ENCODE measurements around the gene GAGE10.
A peak's percentile ranks its signal among the peaks of the same experiment; 100 is the strongest.

The GAGE10 gene, protein sequence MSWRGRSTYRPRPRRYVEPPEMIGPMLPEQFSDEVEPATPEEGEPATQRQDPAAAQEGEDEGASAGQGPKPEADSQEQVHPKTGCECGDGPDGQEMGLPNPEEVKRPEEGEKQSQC

DNA sequence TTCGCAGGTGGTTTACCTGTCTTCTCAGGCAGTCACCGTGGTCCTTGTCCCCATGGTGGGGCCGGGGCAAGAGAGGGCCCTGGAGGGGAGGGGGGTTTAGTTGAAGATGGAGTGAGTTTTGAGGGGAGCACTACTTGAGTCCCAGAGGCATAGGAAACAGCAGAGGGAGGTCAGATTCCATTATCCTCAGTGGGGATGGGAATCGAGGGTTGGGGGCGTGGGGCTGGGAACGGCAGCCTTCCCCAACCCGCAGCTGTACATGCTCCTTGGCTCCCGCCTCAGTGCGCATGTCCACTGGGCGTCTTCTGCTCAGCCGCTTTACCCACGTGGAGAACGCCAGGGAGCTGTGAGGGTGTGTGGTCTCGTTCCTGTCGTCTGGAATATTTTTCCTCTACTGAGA lies at the start of gene GAGE10:
GAGE10 (plus strand) TSS at position 301 of the 400 bp plus-strand sequence. CDS start 1,214 bp downstream, outside the sequence.
- no peak for DNase-seq (ENCODE audit: low read depth in 2 of 2)

DNA sequence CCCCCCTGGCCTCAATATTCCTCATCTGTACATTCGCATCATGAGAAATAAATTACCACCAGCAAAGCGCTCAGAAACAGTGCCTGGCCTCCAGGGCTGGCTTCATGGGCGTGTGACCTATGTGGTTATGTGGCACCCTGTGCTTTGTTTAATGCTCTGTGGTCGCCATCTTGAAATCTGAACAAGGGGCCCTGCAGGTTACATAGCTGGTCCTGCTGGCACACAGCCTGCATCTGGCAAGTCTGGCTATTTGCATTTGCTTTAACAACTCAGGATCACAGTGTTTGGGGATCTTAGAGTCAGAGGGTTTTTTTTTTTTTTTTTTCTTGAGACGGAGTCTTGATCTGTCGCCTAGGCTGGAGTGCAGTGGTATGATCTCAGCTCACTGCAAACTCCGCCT lies 48.8 kb upstream of the GAGE10 start:
- no peak for DNase-seq (ENCODE audit: low read depth in 2 of 2)

DNA sequence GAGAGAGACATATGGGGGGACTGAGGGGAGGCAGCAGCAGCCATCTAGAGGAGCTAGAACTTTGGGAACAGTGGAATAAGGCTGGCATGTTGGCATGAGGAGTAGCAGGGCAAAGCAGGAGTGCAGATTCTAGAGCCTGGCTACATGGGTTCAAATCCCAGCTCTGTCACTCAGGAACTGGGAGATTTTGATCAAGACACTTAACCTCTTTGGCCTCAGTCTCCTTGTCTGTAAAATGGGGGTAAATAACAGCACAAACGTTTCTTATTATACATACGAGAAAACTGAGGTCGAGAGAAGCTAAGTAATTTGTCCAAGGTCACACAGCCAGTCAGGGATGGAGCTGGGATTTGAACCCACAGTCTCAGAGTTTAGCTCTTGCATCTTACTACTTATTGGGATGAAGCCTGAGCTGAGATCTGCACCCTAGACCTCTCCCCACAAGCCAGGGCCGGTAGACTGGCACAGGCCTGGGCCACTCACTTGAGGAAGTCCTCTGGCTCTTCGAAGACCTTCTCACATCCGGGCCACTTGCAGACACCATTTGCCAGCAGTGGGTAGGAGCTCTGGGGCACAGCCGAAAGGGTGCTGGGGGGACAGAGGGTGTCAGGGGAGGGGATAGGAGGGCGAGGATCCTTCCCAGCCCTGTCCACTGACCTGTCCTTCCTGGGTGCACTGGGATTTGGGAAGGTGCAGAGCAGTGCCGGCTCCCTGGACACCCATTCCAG lies 47.0 kb upstream of the GAGE10 start:
- no peak for DNase-seq (ENCODE audit: low read depth in 2 of 2)

DNA sequence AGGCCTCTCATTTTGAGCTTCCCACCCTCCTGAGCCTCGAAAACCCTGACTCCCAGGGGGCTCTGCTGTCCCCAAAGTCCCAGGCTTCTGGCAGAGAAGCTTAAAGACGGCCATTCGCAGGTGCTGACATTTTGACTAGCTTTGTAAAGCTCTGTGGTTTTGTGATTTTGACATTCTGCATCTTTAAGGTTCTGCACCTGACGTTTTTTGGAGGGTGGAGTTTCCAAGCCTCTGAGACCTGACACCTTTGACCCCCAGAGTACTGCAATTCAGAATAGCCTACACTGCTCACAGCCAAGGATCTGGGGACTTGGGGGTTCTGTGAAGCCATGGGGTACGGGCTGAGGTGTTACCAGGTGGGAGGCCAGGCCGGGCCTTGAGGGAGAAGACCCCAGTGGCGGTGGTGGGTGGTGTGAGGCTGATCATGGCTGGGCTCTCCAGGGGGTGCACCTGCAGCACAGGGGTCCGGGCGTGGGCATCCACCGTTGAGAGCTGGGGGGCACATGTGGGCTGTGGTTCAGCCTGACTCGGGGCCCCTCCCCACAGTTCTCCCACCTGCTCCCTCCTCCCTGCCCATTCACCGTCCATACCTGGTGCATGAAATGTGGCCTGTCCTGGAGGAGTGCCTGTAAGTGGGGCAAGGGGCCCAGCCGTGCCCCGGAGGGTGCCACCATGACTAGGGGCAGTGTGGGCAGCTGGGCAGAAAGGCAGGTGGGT lies 46.2 kb upstream of the GAGE10 start:
- DNase-seq (ENCODE audit: low read depth in 2 of 2): no peak

DNA sequence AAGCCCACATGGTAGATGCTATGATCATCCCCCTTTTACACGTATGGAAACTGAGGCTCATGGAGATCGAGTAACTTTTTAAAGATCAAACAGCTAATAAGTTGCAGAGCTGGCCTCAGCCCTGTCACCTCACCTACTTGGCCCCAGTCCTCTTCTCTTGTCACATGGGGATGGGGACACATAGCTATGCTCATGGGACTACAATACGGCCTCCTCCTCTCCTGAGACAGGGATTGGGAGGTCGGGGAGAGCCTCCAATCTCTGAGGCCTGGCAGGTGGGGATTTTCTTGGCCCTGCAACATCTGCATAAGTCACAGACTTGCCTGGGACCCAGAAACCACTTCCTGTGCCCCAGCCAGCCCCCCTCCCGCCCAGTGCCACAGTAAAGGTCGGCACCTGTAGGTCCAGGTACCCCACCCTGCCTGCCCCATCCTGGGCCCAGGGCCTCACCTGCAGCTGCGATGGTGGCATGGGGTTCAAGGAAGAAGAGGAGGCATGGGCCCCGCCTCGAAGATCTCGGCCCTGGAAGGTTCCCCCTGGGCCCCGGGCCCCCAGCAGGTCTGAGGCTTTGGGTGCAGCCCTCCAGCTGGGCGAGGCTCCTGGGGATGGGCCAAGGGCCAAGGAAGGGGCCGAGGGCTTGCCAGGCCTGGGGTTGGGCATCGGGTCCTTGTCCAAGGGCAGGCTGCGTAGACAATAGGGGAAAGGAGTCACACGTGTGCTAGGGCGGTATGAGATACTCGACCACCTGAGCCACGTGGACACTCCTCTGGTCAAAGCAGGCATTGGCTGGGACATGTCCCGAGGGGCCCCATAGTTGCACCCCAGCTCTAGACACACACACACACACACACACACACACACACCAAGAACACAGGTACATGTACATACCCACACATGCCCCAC lies 45.3 kb upstream of the GAGE10 start:
- DNase-seq (ENCODE audit: low read depth in 2 of 2): no peak

DNA sequence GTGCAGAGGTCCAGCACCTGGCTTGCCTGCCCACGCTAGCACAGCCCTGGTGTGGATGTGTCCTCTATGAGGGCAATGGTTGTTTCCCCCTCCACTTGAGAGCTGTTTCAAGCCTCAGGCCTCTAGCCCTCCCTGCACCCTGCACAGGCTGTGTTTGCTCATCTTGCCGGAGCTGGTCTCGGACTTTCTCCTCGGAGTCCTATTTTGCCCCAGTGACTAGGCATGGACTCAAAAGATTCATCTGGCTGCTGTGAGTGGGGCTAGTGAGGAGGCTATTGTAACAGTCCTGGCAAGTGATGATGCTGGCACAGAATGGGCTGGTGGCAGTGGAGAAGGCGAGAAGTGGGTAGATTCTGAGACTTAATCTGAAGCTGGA lies 44.7 kb upstream of the GAGE10 start:
- no peak for DNase-seq (ENCODE audit: low read depth in 2 of 2)

DNA sequence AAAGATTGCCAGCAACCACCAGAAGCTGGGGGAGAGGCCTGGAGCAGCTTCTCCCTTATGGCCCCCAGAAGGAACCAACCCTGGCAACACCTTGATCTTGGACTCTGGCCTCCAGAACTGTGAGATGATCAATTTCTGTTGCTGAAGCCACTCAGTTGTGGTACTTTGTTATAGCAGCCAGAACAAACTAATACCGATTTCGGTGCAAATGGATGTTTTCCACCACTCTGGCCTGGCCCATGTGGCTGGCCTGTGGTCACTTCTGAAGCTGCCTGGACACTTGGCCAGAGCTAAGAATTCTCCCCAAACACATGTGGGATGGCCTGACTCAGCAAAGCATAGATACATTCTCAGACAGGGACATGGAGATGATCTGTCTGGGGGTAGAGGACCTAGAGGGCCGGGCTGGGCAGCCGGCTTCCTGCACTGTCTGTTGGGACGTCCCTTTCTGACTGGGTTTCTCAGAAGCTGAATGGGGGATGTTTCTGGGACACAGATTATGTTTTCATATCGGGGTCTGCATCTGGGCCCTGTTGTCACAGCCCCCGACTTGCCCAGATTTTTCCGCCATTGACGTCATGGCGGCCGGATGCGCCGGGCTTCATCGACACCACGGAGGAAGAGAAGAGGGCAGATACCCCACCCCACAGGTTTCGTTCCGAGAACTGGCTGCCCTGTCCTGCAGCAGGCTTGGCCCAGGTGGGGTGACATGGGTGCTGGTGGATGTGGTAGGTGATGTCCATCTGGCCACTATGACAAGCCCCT lies 43.0 kb upstream of the GAGE10 start:
- no peak for DNase-seq (ENCODE audit: low read depth in 2 of 2)

DNA sequence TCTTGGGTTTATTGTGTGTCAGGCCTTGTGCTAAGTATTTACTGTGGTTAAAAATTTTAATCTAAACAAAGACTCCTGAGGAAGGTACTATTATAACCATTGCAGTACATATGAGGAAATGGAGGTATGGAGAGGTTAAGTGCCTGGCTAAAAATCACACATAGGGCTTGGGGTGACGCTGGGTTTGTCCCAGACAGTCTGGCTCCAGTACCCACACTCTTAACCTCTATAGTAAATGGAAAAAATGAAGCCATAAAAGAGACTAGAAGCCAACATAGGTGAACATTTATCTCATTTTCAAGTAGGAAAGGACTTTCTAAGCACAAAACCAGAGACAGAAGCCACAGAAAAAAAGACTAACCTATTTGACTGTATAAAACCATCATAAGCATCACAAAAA lies 40.8 kb upstream of the GAGE10 start:
- DNase-seq (ENCODE audit: low read depth in 2 of 2): no peak

DNA sequence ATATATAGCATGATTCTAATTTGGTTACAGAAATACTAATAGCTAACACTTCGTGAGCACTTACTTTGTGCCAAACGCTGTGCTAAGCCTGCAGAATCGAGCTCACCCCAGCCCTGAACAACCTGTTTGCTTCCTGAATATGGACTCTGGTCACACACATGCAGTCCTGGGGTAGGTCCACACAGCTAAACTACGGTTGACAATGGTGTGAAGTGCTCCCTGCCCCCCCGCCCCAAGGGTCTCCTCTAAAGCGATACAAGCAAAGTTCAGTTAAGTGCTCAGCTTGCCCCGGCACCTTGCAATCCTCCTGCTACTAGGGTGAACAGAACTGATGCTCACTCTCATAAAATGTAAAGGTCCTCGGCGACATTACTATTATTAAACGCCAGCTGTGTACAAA lies 39.8 kb upstream of the GAGE10 start:
- DNase-seq (ENCODE audit: low read depth in 2 of 2): no peak

DNA sequence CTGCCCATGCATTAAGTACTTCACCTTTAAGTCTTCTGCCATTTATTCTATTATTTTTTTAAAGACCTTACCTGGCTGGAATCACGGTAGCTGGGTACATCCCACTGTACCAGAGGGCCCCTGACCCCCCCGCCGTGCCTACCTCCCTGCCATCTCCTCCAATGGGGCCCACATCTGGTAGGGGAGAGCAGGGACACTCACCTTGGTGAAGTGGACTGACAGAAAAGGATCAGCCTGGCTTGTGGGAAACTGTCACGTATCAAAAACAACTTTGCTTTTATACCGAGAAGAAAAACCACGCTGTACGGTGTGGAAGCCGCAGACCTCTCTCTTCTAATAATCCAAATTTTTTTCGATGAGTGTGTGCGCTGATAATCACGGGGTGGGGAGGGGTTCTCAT lies 39.0 kb upstream of the GAGE10 start, which contains the start of gene FOXP3:
FOXP3 (minus strand) TSS at position 251 of the 400 bp plus-strand sequence. CDS start 6,205 bp downstream, outside the sequence.
- no peak for DNase-seq (ENCODE audit: low read depth in 2 of 2)

DNA sequence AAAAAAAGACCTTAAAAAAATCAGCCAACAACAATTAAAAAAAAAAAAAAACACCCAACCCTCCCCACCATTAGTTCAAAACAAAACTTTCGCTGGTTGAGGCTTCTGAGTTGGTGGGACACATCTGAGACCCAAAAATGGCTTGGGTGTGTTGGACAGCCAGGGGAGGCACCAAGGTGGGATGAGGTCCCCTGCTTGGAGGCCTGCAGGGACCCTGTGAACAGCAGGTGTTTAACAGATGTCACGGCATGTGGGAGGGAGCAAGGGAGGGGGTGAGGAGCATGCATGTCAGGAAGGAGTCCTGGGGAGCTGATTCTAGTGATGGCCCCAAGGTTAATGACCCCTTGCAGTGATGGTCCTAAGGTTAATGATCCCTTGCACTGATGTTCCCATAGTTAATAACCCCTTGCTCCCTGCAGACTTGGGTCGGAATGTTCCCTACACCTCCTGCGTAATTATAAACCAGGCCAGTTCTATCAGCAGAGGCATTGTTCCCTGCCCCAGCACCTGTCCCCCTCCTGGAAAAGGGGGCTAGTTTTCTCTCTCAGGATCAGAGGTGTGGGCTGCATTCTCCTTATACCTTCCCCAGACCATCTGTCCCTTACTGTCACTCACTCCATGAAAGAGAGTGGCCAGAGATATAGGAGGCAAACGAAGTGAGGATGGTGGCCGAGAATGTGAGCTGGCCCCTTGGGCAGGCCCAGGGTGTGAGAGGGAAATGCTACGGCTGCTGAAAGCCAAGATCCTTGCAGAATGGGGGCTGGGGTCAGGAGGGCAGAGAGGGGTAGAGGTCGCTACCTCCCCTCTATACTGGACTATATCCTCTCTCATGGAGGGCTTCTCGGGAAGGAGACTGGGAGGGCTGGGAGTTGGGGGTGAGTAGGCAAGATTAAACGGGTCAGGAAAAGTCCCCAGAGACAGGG lies 36.7 kb upstream of the GAGE10 start:
- no peak for DNase-seq (ENCODE audit: low read depth in 2 of 2)

DNA sequence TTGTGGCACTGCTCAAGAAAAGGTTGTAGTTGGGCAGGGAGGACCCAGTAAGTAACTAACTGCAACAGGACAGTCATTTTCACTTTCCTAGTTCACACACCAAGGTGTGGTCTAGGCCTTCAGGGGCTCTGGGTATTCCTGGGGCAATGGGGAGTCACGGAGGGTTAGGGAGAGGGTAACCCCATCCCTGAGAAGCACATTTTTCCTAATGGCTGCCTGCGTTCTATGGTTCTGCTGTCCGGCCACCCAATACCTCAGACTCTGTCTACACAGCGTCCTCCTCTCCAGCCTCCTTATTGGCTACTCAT lies 34.8 kb upstream of the GAGE10 start:
- no peak for DNase-seq (ENCODE audit: low read depth in 2 of 2)

DNA sequence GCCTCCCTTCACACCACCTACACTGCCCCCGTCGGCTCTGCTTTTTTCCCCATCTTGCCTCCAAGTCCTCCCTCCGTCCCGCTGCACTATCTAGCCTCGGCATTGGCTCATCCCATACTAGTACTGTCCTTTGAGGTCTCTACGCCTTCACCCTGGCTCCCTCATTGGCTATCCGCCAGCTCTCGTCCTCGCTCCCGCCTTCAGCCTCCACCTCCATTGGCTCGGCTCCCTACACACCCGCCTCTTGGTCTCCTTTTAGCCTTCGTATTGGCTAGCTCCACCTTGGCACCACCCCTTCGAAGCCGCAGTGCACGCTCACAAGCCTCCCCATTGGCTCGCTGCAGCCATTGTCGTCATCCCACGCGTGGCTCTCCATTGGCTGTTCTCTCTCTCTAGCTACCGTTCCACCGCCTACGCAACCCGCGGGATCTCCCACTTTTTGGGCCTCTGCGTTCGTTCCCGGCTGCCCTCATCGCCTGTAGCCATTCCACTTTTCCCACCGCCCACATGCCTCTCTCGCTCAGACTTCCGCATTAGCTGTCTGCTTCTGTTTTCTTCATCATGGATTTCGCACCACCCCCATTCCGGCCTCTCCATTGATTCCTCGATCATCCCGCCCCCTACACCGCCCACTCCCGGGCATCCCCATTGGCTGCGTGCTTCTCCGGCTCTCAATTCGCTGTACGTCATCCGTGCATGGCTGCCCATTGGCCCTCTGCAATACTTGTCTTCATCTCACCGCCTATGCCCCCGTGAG lies 34.3 kb upstream of the GAGE10 start:
- peak; percentile 82 to 92 for DNase-seq (ENCODE audit: low read depth in 2 of 2)

DNA sequence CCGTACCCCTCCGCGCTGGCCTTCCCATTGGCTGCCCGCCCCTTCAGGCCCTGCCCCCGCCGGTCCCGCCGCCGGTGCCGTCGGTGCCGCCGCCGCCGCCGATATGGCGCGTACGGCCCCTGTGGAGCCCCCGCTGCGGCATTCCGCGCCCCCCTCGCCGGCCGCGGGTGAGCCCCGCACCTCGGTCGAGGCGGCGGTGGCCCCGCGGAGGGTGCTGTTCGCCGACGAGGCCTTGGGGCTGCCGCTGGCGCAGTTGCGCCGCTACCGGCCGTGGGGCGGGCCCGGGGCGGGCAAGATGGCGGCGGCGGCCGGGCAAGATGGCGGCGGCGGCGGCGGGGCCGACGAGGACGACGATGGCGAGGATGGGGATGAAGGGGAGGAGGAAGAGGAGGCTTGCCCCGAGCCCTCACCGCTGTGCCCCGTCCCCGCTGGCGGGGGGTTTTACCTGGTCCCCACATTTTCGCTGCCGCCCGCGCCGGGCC lies 33.6 kb upstream of the GAGE10 start, which contains the start of gene PPP1R3F:
PPP1R3F (plus strand) TSS at position 27 of the 482 bp plus-strand sequence; CDS start at position 104, 77 bp downstream.
- no peak for DNase-seq (ENCODE audit: low read depth in 2 of 2)

DNA sequence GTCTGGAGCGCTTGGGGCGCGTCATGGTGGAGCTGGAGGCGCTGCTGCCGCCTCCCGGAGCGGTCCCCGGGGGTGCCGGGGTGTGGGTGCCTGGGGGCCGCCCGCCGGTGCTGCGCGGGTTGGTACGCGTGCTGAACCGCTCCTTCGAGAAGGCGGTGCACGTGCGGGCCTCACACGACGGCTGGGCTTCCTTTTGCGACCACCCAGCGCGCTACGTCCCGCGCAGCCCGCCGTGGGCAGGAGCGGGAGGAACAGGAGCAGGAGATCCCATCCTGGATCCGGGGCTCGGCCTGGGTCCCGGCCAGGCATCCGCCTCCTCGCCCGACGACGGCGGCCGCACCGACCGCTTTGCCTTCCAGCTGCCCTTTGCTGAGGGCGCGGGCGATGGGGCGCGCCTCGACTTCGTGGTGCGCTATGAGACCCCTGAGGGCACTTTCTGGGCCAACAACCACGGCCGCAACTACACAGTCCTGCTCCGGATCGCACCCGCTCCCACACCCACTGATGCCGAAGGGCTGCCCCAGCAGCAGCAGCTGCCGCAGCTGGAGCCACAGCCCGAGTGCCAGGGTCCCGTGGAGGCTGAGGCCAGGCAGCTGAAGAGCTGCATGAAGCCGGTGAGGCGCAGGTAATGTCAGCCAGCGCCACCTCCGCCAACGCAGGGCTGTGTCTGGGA lies 33.1 kb upstream of the GAGE10 start:
- DNase-seq (ENCODE audit: low read depth in 2 of 2): no peak

DNA sequence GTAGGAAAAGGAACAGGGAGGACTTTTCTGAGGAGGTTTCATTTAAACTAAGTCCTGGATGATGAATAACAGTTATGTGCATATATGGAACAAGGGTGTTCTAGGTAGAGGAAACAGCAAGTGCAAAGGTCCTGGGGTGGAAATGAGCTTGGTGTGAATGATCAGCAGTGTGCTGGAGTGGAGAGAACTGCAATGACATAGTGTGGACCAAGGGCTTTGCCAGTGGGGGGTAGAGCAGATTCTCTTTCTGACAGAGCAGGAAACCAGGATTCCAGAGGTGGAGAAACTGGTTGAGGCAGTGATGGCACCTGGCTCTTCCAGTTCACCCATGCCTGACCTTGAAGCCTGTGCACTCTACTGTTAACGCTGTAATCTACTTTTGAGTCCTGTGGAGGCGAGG lies 32.1 kb upstream of the GAGE10 start:
- DNase-seq (ENCODE audit: low read depth in 2 of 2): no peak

DNA sequence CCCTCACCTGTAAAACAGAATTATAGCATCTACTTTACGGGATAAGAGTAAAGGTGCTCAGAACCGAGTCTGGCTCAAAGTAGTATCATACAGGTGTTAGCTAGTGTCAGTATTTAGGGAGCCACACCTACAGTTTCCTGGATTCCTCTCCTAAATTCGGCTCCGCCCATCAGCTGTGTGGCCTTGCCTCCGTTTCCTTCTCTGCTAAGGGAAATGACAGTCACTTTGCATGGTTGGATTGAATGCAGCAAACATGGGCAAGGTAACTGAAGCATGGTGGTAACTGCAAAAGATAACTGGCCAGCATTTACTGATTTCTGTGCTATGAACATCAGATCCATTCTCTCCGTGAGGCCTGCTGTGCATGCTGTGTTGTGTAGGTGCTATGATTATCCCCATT lies 31.0 kb upstream of the GAGE10 start:
- DNase-seq (ENCODE audit: low read depth in 2 of 2): no peak

DNA sequence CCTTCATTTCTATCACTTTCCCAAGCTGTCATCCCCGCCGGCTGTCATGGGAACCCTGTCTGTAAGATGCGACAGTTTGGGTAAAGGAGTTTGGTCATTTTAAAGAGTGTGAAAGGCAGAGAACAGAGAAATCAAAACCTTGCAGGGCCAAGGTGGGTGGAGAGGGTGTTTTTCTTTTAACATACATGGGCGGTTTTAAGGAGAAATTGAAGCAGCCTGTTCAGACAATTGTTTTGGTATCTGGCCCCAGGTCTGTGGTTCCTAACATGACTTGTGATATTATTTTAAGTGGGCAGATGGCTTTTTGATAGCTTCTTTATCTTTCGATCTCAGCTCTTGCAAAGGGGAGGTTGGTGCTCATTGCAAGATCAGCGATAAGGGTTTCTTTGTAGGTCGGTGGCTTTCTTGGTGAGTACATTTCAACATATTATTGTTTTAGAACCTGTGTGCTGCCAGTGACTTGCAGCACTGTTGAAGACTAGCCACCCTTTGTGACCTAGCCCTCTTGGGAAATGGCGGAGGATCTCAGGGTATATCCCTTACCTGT lies 30.2 kb upstream of the GAGE10 start:
- DNase-seq (ENCODE audit: low read depth in 2 of 2): no peak

Data from activated CD8-positive, alpha-beta memory T cell treated with anti-CD3 and anti-CD28 coated beads for 4 hours (primary cell).